ENCODE measurements around the gene PDE10A.

The PDE10A gene

DNA sequence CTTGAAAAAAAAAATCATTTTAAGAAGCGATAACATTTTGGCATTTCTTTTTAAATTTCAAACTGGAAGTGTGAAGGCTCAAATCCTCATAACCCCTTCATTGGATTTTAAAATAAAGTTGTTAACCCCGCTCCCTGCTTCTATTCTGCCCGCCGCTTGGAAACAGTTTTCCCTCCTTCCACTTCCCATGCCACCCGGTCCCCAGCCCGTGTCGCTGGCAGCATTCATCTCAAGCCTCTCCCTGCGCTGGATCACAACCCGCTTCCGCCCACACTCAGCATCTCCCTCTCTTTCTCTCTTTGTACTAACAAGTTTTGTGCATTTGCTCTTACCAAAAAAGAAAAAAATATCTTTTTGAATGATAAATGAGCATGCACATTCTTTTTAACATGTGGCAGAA lies 15.4 kb upstream of the PDE10A start:
- DNase-seq (ENCODE audit: low spot score) = no peak

DNA sequence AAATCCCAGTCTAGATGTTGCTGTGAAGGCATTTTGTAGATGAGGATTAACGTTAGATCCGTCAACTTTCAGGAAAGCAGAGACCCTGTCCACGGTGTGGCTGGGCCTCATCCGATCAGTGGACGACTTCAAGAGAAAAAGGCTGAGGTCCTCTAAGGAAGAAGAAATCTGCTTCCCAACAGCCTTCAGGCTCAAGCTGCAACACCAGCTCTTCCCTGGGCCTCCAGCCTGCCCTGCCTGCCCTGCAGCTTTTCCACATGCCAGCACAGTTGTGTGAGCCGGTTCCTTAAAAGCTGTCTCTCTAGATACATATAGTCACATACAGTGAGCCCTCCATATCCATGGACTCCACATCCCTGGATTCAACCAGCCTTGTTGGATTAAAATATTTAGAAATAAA lies 14.1 kb upstream of the PDE10A start:
- DNase-seq (ENCODE audit: low spot score) = no peak

DNA sequence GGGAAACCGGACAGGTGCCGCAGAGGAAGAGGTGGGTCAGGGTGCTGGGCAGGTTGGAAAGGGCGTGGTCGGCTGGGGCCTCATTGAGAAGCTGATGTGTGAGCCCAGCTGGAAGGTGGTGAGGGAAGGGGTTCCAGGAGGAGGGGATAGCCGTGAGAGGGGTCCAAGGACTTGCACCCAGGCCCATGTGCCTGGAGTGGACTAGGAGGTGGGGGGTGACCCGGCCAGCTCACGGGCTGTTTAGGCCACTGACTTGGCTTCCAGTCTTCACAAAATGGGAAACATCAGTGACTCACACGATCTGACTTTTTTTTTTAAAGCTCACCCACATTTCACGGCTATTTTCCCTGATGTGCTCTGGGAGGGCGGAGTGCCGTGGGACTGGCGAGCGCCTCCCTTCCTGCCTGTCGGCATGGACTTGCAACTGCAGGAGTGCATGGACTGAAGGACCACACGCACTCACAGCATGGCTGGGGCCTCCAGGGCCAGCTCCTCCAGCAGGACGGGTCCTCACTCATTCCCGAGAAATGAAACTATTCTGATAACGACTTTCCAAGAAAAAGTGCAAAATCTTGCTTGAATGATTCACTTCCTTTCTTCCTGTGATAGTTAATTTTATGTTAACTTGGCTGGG lies 13.5 kb upstream of the PDE10A start:
- DNase-seq (ENCODE audit: low spot score) = no peak

GRCh38 chr6:165675120-165675519 lies 12.1 kb upstream of the PDE10A start:
- no peak for DNase-seq (ENCODE audit: low spot score)

GRCh38 chr6:165674155-165675029 lies 11.4 kb upstream of the PDE10A start:
- no peak for DNase-seq (ENCODE audit: low spot score)

DNA sequence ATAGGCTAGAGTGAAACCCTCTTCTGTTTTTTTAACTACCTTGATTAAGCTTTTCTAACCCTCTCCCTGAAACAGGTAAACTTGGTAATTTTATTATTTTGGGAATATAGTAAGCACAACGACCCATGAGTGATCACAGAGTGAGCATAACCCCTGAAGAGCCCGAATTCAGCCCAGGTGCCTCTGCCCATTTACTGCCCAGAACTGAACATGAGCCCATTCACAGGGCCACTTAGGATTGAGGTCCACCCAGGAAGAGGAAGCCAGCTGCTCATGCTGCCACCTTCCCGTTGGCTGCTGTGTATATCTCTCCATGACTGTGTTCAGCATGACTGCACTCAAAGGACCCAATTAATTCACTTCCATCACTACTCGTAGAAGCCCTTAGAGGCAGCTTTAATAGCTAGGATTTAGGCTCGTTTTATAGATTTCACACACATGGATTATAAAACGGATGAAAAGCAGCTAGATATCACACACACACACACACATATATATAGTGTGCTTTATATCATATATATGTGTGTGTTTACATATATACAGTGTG lies 8.3 kb upstream of the PDE10A start:
- DNase-seq (ENCODE audit: low spot score) = no peak

DNA sequence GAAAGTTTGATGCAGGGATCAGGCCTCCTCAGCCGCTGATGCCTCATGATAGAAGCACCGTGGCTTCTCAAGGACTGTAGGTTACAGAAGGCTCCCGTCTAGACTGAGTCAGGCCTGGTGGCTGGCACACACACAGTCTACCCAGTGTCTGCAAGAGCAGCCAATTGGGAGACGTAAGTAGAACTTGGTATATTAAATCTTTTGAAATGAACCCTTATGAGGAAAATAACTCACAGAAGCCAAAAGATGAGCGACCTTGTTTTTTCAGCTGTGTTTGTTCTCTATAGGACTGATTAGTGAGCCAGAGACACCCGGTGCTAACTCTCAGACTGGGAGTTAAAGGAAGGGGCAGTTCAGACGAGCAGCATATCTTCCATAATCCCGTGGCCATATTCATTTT lies 5.9 kb upstream of the PDE10A start:
- DNase-seq (ENCODE audit: low spot score) = no peak

- no peak for DNase-seq (ENCODE audit: low spot score)
Measured at GRCh38 chr6:165665384-165665672, 2.3 kb upstream of the PDE10A start.

DNA sequence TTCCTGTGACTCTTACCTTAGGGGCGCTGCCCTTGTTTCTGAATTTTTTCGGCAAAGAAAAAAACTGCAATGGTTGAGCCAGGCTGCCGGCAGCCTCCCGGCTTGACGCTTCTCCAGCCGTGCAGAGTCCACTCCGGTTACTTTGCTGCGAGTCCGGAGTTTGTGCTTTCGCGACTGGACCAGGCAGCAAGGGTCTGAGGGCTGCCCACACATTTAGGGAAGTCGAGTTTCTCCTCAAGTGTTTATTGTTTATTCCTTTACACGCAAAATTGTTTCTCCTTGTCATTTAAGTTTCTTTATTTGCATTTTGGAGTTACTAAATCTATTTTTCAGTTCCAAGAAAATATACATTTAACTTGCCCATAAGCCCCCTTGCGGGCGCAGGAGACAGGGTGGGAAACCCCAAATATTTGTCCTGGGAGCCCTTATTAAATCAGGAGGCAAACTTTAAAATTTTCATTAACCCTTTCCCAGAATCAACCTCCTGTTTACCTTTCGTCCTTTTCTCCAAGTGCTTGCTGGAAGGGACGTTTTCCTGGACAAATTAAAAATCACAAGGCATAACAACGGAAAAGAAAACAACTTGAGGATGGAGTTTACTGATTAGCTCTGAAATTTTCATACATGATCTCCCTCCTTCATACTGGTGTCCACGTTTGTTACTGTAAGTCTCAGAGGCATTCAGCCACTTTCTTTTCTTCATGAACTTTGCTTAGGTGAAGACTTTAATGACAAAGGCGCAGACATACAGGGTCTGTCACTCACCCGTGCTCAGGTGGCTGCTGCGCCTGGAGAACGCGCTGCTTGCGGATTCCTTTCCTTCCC lies 1.7 kb upstream of the PDE10A start:
- DNase-seq (ENCODE audit: low spot score) = no peak

- DNase-seq (ENCODE audit: low spot score) = no peak
Measured at GRCh38 chr6:165663736-165664558, 906 bp upstream of the PDE10A start.

DNA sequence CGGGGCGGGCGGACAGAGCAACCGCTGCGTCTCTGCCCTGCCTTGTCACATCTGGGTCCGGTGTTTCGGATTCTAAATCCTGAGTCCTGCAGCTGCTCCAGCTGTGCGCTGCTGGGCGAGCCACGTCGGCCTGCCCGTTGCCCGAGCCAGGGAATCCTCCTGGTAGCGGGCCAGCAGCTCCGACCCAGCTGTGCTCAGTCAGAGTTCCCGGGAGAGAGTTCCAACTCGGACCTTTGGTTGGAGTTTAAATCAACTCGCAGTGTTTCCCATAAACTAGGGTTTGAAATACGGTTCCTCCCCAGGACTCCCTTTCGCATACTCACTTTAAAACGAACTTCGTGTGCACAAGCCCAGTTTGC lies 315 bp upstream of the PDE10A start:
- DNase-seq (ENCODE audit: low spot score) = no peak

GRCh38 chr6:165662041-165662748 lies 846 bp downstream of the PDE10A start:
- no peak for DNase-seq (ENCODE audit: low spot score)

DNA sequence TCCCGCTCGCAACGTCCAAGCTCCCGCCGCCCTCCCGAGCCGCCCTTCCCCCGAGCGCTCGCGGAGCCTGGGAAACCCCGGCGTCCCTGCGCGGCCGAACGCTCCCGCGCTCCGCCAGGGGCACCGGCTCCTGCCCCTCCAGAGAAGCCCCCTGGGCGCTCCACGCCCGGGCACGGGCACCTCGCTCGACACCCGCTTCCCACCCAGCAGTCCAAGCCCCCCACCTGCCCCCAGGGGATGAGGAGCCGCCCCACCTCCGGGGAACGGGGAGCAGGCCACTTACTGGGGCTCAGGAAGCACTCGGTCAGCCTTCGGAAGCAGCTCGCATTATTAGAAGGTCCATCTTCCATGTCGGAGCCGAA lies 1.4 kb downstream of the PDE10A start:
- no peak for DNase-seq (ENCODE audit: low spot score)

DNA sequence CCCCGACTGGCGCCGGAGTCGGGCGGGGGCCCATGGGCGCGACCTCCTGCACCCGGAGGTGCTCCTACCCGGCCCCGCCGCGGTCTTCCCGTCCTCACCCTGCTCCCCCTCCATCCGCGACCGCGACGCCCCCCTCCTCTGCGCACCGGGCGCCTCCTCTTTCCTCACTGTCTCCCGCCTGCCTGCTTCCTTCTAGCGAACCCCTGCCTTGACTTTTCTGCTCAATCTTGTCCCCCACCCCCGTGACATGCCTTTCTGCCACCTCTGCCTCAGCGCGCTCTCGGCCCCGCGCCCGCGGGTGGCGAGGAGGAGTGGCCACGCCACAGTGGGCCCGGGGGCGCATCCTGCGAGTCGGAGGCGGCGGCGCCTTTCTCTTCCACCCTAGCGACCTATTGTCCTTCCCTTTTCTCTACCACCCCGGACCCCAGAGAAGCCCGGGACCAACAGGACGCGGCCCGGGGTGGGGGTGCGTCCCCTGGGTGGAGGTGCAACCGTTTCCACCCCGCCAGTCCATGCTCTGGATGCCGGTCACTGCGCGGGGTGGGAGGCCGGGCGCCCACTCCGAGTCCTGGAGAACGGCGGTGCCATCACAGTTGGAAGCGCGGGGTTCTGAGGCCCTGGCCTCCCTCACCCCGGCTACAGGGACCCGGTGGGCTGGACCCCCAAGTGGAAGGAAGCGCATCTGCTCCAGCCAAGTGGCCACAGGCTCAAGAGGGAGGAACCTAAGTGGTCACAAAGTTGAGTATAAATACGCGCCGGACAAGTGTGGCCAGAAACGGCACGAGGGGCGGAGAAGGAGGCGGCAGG lies 2.0 kb downstream of the PDE10A start:
- no peak for DNase-seq (ENCODE audit: low spot score)

DNA sequence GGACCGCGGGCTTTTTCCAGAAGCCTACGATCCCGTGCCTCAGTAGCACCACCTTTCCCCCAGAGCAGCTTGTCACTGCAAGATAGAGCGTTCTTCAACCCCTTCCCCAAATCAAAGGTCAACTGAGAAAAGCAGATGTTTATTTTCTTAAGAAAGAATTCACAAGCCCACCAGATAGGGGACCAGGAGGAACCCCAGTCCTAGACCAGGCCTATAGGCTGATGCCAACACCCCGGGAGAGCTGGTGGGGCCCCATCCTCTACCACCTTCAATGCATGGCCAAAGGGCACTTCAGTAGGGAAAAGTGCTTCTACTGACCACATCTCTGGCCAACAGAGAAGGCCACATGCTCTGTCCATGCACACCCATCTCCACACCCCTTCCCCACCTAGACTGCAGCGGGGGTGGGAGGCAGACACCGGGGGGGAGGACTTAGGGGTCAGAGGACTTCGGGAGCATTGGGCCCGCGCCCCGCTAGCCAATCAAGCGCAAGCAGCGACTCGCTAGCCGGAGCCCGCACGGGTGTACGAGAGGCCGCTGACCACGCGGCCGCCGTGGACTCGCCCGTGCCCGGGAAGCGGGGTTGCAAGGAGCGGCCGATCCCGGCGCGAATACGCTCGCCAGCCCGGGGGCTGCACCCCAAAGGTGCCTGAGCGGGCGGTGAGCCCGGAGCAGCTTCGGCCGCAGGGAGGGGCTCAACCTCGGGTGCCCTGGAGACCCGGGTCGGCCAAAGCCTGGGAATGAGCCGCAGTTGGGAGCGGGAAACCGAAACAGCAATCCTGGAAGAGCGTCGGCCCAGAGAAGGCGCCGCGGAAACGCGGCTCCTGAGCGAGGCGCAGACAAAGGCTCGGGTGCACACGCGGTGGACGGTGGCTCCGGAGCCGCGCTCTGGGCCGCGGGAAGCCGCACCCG lies 2.8 kb downstream of the PDE10A start:
- DNase-seq (ENCODE audit: low spot score) = no peak

GRCh38 chr6:165658395-165659058 lies 4.5 kb downstream of the PDE10A start:
- DNase-seq (ENCODE audit: low spot score) = no peak

GRCh38 chr6:165657325-165657680 lies 5.7 kb downstream of the PDE10A start:
- no peak for DNase-seq (ENCODE audit: low spot score)

GRCh38 chr6:165656581-165657324 lies 6.3 kb downstream of the PDE10A start:
- no peak for DNase-seq (ENCODE audit: low spot score)

Data from hematopoietic multipotent progenitor cell treated with erythropoietin and hydrocortisone succinate and interleukin-3 and kit ligand, for 17 days (in vitro differentiated cells).